ENCODE measurements around the gene MEIS3. TPM values are rescaled to one million over a fixed set of nuclear protein-coding genes. Genes with fewer than 3 reads are reported as not detected.
"Not testable (repeated sequence)": the region's sequence is repeated elsewhere in the genome, so short reads cannot be mapped to it uniquely, and the experiment has no call there.

Gene MEIS3
- total RNA-seq, 5 donors from 2014 or later (not counting 1 experiment from before 2014, with no cell fraction given): 0.32 to 0.69 (median 0.54) TPM; not detected in 2

DNA sequence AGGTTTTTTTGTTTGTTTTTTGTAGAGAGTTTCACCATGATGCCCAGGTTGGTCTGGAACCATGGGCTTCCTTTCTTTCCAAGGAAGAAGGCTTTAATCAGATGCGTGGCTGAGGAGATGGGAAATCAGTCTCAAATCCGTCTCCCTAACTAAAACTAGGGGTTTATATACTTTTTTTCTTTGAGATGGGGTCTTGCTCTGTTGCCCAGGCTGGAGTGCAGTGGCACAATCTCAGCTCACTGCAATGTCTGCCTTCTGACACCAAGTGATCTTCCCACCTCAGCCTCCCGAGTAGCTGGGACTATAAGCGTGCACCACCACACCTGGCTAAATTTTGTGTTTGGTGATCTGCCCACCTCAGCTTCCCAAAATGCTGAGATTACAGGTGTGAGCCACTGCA, 34.8 kb downstream of the MEIS3 start:
- POLR2A ChIA-PET: interaction anchor here in 1 of 2 donors (0.7 kb wide), 1 partner anchor 39 kb away, joined by 3 read pairs; no protein-coding TSS in a partner anchor
- not testable (repeated sequence) for H3K36me3 Mint-ChIP-seq, H3K9me3 Mint-ChIP-seq

DNA sequence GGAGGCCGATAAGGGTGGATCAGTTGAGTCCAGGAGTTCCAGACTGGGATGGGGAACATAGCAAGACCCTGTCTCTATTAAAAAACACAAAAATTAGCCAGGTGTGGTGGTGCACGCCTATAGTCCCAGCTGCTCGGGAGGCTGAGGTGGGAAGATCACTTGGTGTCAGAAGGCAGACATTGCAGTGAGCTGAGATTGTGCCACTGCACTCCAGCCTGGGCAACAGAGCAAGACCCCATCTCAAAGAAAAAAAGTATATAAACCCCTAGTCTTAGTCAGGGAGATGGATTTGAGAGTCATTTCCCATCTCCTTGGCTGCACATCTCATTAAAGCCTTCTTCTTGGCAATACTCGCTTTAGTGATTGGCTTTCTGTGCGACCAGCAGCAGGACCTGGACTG, 35.4 kb downstream of the MEIS3 start:
- not testable (repeated sequence) for H3K27me3 ChIP-seq (replicated peaks in 1 of 2; ENCODE audit: control insufficient read depth in 2 of 2, extremely low read depth in 1 of 2, insufficient read depth in 2 of 2, low read length in 1 of 2)
- CTCF ChIA-PET: interaction anchor here in 1 of 2 donors (0.6 kb wide), 1 partner anchor 253 kb away, joined by 7 read pairs; no protein-coding TSS in a partner anchor

More for the DNA sequence above, 34.8 kb downstream of the MEIS3 start:
- H3K4me1 Mint-ChIP-seq: peaks cover 14 to 21% (median 18%) of the 10 kb centered on the region in 3 donors
- H3K9me3 ChIP-seq; H3K27ac Mint-ChIP-seq; H3K27me3 Mint-ChIP-seq; H3K27ac ChIP-seq (ENCODE audit: low read length); CTCF ChIA-PET; H3K4me3 ChIP-seq (ENCODE audit: control insufficient read depth in 1 of 2, extremely low read depth in 1 of 2, low read length in 1 of 2); ATAC-seq (replicated peaks in 1 of 4); H3K4me3 Mint-ChIP-seq; H3K27me3 ChIP-seq (replicated peaks in 1 of 2; ENCODE audit: control insufficient read depth in 2 of 2, extremely low read depth in 1 of 2, insufficient read depth in 2 of 2, low read length in 1 of 2); DNase-seq: not testable (repeated sequence)
- H3K36me3 ChIP-seq (ENCODE audit: control insufficient read depth in 2 of 2, extremely low read depth in 1 of 2, insufficient read depth in 1 of 2, low read length in 1 of 2): peaks cover 16 to 23% of the 10 kb centered on the region in 2 donors
- no CpG with 5 or more reads among the region's 4 CpGs for WGBS (ENCODE audit: insufficient coverage)
- H3K4me1 ChIP-seq (ENCODE audit: control insufficient read depth in 1 of 2, extremely low read depth in 1 of 2, insufficient read depth in 2 of 2, low read length in 2 of 2): peaks cover 0 to 28% of the 10 kb centered on the region in 2 experiments

DNA sequence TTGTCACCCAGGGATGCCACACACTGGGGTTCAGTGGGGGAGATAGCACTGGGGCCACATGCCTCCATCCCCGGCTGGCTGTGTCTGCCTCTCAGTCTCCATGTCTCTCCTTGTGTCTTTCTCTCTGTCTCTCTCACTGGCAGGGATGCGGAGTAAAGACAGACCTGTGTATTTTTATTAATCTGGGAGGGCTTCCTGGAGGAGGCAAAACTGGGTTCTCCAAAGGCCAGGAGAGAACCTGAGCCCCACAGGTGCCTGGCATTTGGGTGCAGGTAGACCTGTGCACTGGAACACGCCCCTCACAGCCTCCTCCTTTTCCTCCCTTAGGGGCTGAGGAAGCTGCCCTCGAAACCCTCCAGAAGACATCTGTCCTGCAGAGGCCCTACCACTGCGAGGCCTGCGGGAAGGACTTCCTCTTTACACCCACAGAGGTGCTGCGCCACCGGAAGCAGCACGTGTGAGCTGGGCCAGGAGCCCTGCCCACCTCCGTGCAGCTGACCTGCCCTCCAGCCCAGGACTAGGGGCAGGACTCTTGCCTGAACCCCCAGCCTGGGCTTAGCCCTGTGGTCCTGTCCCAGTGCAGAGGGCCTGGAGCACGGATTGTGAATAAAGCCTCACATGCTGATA, 37.6 kb downstream of the MEIS3 start:
- Mint-ChIP-seq H3K9me3 (no peaks in the 10 kb centered on the region), H3K27ac (peak overlapping the region; percentile 68 to 83), H3K4me3 (peak overlapping the region in 1 of 3 donors; percentile 51), H3K36me3 (peaks cover 17% of the 10 kb centered on the region), H3K27me3 (no peaks in the 10 kb centered on the region), H3K4me1 (peaks cover 14 to 21% (median 18%) of the 10 kb centered on the region in 3 donors)
- Histone ChIP-seq H3K27ac (ENCODE audit: low read length) (peak overlapping the region; percentile 54), H3K9me3 (no peaks in the 10 kb centered on the region), H3K4me3 (ENCODE audit: control insufficient read depth in 1 of 2, extremely low read depth in 1 of 2, low read length in 1 of 2) (no peak overlapping the region), H3K36me3 (ENCODE audit: control insufficient read depth in 2 of 2, extremely low read depth in 1 of 2, insufficient read depth in 1 of 2, low read length in 1 of 2) (peaks cover 29 to 41% of the 10 kb centered on the region in 2 donors), H3K27me3 (replicated peaks in 1 of 2; ENCODE audit: control insufficient read depth in 2 of 2, extremely low read depth in 1 of 2, insufficient read depth in 2 of 2, low read length in 1 of 2) (no peaks in the 10 kb centered on the region), H3K4me1 (ENCODE audit: control insufficient read depth in 1 of 2, extremely low read depth in 1 of 2, insufficient read depth in 2 of 2, low read length in 2 of 2) (peaks cover 0 to 29% of the 10 kb centered on the region in 2 experiments)
- DNase-seq: peak in 27 of 35 experiments; percentile 8 to 57 (median 28)
- peak; percentile 60 to 82 (median 73) for ATAC-seq (replicated peaks in 1 of 4)
- 9% methylated on average over 8 of the region's 11 CpGs for WGBS (ENCODE audit: insufficient coverage)
- ChIA-PET POLR2A (no interaction called here), CTCF (interaction anchor here in 1 of 2 donors (0.5 to 1.7 kb wide), 4 partner anchors 10 to 1036 kb away, joined by 3 to 7 read pairs (median 4); partner anchors contain the start of gene DHX34)

More for the DNA sequence above, 35.4 kb downstream of the MEIS3 start:
- Mint-ChIP-seq H3K4me1 (peaks cover 14 to 21% (median 18%) of the 10 kb centered on the region in 3 donors), H3K36me3 (peaks cover 12% of the 10 kb centered on the region)
- H3K4me1 ChIP-seq (ENCODE audit: control insufficient read depth in 1 of 2, extremely low read depth in 1 of 2, insufficient read depth in 2 of 2, low read length in 2 of 2): peaks cover 0 to 29% of the 10 kb centered on the region in 2 experiments
- POLR2A ChIA-PET; ATAC-seq (replicated peaks in 1 of 4); H3K9me3 Mint-ChIP-seq; H3K27me3 Mint-ChIP-seq; DNase-seq; H3K27ac ChIP-seq (ENCODE audit: low read length); H3K4me3 ChIP-seq (ENCODE audit: control insufficient read depth in 1 of 2, extremely low read depth in 1 of 2, low read length in 1 of 2); H3K4me3 Mint-ChIP-seq; H3K27ac Mint-ChIP-seq; H3K9me3 ChIP-seq: not testable (repeated sequence)
- WGBS (ENCODE audit: insufficient coverage): no CpG with 5 or more reads among the region's 5 CpGs
- H3K36me3 ChIP-seq (ENCODE audit: control insufficient read depth in 2 of 2, extremely low read depth in 1 of 2, insufficient read depth in 1 of 2, low read length in 1 of 2): peaks cover 18 to 26% of the 10 kb centered on the region in 2 donors

GRCh38 chr19:47381121-47381520, 38.2 kb downstream of the MEIS3 start:
- H3K4me1 Mint-ChIP-seq: peaks cover 14 to 21% (median 18%) of the 10 kb centered on the region in 3 donors
- 96% methylated on average over 14 of the region's 14 CpGs for WGBS (ENCODE audit: insufficient coverage)
- CTCF ChIA-PET: interaction anchor here in 1 of 2 donors (1.1 kb wide), 1 partner anchor 32 kb away, joined by 3 read pairs; the partner anchor contains the start of gene DHX34
- H3K4me1 ChIP-seq (ENCODE audit: control insufficient read depth in 1 of 2, extremely low read depth in 1 of 2, insufficient read depth in 2 of 2, low read length in 2 of 2): peaks cover 0 to 29% of the 10 kb centered on the region in 2 experiments
- H3K27me3 ChIP-seq (replicated peaks in 1 of 2; ENCODE audit: control insufficient read depth in 2 of 2, extremely low read depth in 1 of 2, insufficient read depth in 2 of 2, low read length in 1 of 2): no peaks in the 10 kb centered on the region
- H3K4me3 Mint-ChIP-seq: no peak overlapping the region
- no peak overlapping the region for H3K4me3 ChIP-seq (ENCODE audit: control insufficient read depth in 1 of 2, extremely low read depth in 1 of 2, low read length in 1 of 2)
- no peaks in the 10 kb centered on the region for H3K27me3 Mint-ChIP-seq
- H3K27ac Mint-ChIP-seq: peak overlapping the region in 1 of 2 donors; percentile 83
- H3K36me3 Mint-ChIP-seq: peaks cover 18% of the 10 kb centered on the region
- H3K9me3 Mint-ChIP-seq: no peaks in the 10 kb centered on the region
- DNase-seq (no peak), ATAC-seq (replicated peaks in 1 of 4) (no peak)
- H3K27ac ChIP-seq (ENCODE audit: low read length): peak overlapping the region; percentile 54
- POLR2A ChIA-PET: no interaction called here
- no peaks in the 10 kb centered on the region for H3K9me3 ChIP-seq
- H3K36me3 ChIP-seq (ENCODE audit: control insufficient read depth in 2 of 2, extremely low read depth in 1 of 2, insufficient read depth in 1 of 2, low read length in 1 of 2): peaks cover 29 to 47% of the 10 kb centered on the region in 2 donors

- no peak overlapping the region for H3K27ac Mint-ChIP-seq
- ATAC-seq (replicated peaks in 1 of 4): no peak
- Histone ChIP-seq H3K4me1 (ENCODE audit: control insufficient read depth in 1 of 2, extremely low read depth in 1 of 2, insufficient read depth in 2 of 2, low read length in 2 of 2) (peaks cover 0 to 29% of the 10 kb centered on the region in 2 experiments), H3K27me3 (replicated peaks in 1 of 2; ENCODE audit: control insufficient read depth in 2 of 2, extremely low read depth in 1 of 2, insufficient read depth in 2 of 2, low read length in 1 of 2) (no peaks in the 10 kb centered on the region), H3K36me3 (ENCODE audit: control insufficient read depth in 2 of 2, extremely low read depth in 1 of 2, insufficient read depth in 1 of 2, low read length in 1 of 2) (peaks cover 35 to 53% of the 10 kb centered on the region in 2 donors), H3K4me3 (ENCODE audit: control insufficient read depth in 1 of 2, extremely low read depth in 1 of 2, low read length in 1 of 2) (no peak overlapping the region), H3K27ac (ENCODE audit: low read length) (no peak overlapping the region), H3K9me3 (no peaks in the 10 kb centered on the region)
- no peaks in the 10 kb centered on the region for H3K9me3 Mint-ChIP-seq
- POLR2A ChIA-PET: no interaction called here
- CTCF ChIA-PET: no interaction called here
- peaks cover 14 to 21% (median 18%) of the 10 kb centered on the region in 3 donors for H3K4me1 Mint-ChIP-seq
- no peak for DNase-seq
- peaks cover 20% of the 10 kb centered on the region for H3K36me3 Mint-ChIP-seq
- WGBS (ENCODE audit: insufficient coverage): 100% methylated on average over 5 of the region's 6 CpGs
- H3K4me3 Mint-ChIP-seq: no peak overlapping the region
- no peaks in the 10 kb centered on the region for H3K27me3 Mint-ChIP-seq
Measured at GRCh38 chr19:47380559-47380958, 38.8 kb downstream of the MEIS3 start.

DNA sequence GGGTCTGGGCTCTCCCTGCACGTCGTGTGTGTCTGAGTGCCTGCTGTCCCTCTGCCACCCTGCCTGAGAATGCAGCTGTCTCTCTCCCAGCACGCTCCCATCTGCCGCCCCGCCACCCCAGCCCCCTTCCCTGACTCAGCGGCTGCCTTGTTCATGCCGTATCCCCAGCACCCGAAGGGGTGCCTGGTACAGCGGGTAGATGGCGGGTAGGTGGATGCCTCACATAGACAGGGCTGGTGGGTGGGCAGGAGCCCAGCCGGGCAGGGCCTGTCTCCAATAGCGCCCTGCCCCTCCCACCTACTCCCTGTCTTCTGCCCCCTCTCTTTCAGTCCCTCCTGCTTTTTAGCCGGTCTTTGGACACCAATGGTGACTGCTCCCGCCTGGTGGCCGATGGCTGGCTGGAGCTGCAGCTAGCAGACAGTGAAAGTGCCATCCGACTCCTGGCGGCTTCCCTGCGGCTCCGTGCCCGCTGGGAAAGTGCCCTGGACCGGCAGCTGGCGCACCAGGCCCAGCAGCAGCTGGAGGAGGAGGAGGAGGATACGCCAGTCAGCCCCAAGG, 39.9 kb downstream of the MEIS3 start:
- peaks cover 44 to 62% of the 10 kb centered on the region in 2 donors for H3K36me3 ChIP-seq (ENCODE audit: control insufficient read depth in 2 of 2, extremely low read depth in 1 of 2, insufficient read depth in 1 of 2, low read length in 1 of 2)
- H3K4me3 Mint-ChIP-seq: no peak overlapping the region
- H3K36me3 Mint-ChIP-seq: peaks cover 23% of the 10 kb centered on the region
- 96% methylated on average over 16 of the region's 23 CpGs for WGBS (ENCODE audit: insufficient coverage)
- H3K27ac ChIP-seq (ENCODE audit: low read length): no peak overlapping the region
- H3K27me3 Mint-ChIP-seq: no peaks in the 10 kb centered on the region
- POLR2A ChIA-PET: no interaction called here
- CTCF ChIA-PET: no interaction called here
- no peaks in the 10 kb centered on the region for H3K9me3 ChIP-seq
- no peak overlapping the region for H3K27ac Mint-ChIP-seq
- ATAC-seq (replicated peaks in 1 of 4) (no peak), DNase-seq (no peak)
- H3K27me3 ChIP-seq (replicated peaks in 1 of 2; ENCODE audit: control insufficient read depth in 2 of 2, extremely low read depth in 1 of 2, insufficient read depth in 2 of 2, low read length in 1 of 2): no peaks in the 10 kb centered on the region
- H3K4me1 Mint-ChIP-seq: peaks cover 14 to 21% (median 18%) of the 10 kb centered on the region in 3 donors
- peaks cover 0 to 29% of the 10 kb centered on the region in 2 experiments for H3K4me1 ChIP-seq (ENCODE audit: control insufficient read depth in 1 of 2, extremely low read depth in 1 of 2, insufficient read depth in 2 of 2, low read length in 2 of 2)
- H3K4me3 ChIP-seq (ENCODE audit: control insufficient read depth in 1 of 2, extremely low read depth in 1 of 2, low read length in 1 of 2): no peak overlapping the region
- no peaks in the 10 kb centered on the region for H3K9me3 Mint-ChIP-seq

All from T-cell (primary cell).